GM15510 (cell line): Measurements from ENCODE around the gene ERGIC1.

Source experiments
- POLR2A ChIP-seq: IDR thresholded peaks from 3 replicates; pipeline ENCODE4 v1.6.1; 2011; ENCODE audit warnings: borderline replicate concordance; ENCODE audit not compliant: insufficient read length; ENCODE audit errors: extremely low read depth

ERGIC1 gene

DNA sequence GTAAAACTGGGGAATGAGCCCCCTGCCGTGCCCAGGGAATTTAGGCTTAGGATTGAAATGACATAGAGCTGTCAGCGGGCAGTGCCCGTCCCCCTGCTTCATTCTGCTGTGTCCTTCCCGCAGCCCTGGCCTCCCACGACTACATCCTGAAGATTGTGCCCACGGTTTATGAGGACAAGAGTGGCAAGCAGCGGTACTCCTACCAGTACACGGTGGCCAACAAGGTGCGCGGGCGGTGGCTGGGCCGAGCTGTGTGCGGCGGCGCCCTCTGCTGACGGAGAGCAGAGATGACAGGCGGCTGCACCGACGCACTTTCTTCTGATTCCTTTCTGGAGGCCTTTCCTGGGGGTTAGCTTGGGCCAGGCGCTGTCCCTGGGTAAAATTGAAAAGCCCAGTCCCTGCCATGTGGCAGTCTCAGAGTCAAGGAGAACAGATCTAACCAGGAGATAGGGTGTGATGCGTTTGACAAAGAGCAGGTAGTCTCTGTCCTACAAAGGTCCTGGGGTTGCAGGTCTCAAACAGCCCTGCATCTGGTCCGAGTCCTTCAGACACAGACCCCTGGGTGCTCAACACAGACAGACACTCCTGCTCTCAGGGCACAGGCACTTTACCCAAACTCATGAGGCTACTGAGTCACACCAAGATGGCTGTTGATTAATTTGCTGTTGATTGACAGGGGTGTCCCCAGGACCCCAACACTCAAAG lies 98.4 kb downstream of the ERGIC1 start:
- no peak for TF ChIP-seq POLR2A

DNA sequence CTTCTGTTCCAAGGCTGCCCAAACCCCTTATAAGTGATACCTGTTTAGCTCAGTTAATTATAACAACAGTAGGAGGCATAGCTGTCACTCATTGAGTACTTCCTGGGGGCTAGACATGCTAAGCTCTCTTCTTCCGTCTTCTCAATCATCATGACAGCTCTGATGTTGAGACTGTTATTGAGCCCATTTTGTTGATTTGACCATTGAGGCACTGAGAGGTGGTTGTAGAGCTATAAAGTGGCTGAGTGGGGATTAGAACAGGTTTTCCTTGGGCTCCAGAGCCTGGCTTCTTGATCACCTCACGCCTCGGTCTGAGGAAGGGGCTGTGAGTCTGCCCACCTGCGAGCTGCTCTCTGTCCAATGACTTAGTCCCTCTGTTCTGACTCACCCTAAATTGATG lies 99.2 kb downstream of the ERGIC1 start:
- TF ChIP-seq POLR2A: no peak

DNA sequence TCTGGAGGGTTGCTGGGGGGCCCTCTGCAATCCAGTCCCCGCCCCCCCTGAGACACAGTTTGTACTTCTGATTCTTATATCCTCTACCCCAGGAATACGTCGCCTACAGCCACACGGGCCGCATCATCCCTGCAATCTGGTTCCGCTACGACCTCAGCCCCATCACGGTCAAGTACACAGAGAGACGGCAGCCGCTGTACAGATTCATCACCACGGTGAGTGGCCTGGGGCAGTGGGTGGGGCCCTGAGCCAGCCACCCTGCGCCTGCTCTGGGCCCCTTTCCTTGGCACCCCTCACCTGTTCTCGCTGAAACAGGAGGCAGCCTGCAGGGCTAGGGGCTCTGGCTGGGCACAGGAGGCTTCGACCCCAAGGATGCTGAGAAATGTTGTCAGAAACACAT lies 101.0 kb downstream of the ERGIC1 start:
- no peak for TF ChIP-seq POLR2A

GRCh38 chr5:172936401-172936800 lies 102.3 kb downstream of the ERGIC1 start:
- TF ChIP-seq POLR2A: no peak

DNA sequence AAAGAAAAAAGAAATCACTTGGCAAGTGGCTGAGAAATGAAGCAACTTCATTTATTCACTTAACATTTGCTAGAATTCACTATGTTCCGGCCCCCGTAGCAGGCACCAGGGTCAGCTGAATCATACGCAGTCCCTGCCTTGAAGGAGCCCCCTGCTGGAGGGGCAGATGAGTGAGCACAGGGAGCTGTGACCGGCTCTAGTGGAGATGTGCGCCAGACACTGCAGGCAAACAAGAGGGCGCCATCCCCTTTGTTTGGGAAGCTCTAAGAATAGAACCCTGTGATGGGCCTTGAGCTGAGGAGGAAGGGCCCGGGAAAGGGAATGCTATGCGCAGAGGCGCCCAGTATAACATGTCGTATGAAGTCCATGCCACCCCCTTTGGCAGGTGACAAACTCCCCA lies 105.0 kb downstream of the ERGIC1 start:
- TF ChIP-seq POLR2A: no peak

DNA sequence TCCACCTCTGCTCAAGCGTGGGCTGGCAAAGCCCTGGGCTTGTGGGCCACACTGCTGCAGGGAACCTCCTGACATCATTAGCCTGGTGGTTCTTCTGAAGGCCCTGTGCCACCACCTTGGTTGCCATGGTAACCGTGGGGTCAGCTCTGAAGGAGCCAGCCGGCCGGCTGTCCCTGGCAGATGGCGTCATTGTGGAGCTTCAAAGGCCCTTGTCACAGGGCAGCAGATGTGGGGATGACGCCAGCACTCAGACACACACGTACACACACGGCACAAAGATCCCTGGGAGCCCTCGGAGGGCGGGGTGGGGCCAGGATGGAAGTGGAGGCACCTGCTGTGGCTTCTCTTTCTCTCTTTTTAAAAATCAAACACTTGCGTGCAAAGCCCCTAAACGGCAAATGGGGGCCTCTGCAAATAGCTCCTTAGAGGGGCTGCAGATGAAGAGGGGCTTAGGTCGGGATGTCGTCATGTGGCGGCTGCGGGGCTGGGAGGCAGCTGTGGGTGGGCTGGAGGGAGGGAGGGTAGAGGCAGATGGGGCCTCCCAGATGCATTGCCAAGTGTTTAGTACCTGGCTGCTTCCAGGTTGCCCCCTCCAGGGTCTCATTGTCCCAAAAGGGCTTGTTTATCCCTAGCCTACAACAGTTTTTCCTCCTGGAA lies 105.7 kb downstream of the ERGIC1 start:
- no peak for TF ChIP-seq POLR2A

GRCh38 chr5:172940268-172941066 lies 106.4 kb downstream of the ERGIC1 start:
- TF ChIP-seq POLR2A: no peak

DNA sequence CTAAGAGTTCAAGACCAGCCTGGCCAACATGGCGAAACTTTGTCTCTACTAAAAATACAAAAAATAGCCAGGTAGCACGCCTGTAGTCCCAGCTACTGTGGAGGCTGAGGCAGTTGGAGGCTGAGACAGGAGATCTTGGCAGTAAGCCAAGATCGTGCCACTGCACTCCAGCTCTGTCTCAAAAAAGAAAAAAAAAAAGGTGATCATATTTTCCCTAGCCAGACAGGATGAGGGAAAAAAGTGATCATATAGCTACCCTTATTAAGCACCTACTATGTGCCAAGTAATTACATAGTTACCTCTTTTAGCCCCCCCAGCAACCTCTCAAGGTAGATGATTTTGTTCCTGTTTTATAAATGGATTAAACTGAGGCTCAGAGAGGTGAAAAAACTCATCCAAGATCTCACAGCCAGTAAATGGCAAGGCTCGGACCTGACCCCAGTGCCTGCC lies 107.0 kb downstream of the ERGIC1 start:
- no peak for TF ChIP-seq POLR2A

GRCh38 chr5:172942556-172942955 lies 108.5 kb downstream of the ERGIC1 start:
- TF ChIP-seq POLR2A: no peak

DNA sequence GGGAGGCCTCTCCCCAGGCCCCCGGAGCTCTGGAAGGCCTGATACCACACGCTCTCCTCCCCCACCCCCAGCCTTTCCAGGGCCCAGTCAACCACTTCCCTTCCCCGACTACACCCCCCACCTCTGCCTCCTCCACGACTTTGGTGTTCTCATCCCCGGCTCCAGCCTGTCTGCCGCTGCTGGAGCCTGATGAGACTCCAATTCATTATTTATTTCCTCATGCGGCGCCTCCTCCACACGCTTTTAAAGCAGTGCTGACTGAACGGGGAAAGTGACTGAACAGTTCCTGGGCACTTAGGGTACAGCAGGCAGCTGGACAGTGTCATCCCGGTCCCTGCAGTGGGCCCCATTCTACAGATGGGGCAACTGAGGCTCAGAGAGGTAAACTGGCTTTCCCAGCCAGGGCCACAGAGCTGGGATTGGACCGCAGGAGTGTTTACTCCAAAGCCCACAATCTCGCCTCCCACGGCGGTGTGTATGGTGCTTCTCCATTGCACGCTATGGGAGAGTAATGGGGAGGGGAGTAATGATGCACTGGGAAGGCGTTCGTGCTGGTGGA lies 109.3 kb downstream of the ERGIC1 start:
- no peak for TF ChIP-seq POLR2A

DNA sequence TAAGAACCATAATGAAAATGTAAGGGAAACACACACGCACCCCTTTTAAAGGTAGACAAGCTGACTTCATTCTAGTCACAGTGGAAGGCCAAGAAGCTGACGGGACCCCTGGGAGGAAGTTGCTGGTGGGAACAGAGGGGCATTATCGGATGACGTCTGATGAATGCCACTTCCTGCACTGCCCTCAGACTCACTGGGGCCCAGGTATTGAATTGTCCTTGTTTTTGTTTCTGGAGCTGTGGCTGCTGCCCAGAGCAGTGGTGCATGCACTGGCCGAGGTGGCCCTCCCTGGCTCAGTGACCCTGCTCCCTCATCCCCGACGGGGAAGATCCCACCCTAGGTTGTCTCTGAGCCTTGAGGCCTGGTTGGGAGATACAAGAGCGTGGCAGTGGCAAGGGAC lies 109.9 kb downstream of the ERGIC1 start:
- TF ChIP-seq POLR2A: no peak

DNA sequence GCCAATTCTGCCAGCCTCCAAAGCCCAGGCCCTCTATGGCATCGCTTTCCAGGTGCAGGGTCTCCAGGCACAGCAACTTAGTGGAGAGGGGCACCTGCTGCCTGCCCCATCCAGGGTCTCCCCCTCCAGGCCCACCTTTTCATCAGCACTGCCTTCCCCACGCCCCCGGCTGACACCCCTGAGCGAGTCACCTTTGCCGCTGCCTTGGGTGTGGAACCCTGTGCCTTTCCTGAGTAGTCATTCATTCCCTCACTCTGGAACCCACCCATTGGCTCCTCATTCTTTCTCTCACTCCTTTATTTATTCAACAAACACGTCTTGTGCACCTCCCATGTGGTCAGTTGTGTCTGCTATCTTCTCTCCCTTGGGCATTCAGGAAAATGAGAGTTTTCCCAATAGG lies 110.7 kb downstream of the ERGIC1 start:
- TF ChIP-seq POLR2A: no peak

DNA sequence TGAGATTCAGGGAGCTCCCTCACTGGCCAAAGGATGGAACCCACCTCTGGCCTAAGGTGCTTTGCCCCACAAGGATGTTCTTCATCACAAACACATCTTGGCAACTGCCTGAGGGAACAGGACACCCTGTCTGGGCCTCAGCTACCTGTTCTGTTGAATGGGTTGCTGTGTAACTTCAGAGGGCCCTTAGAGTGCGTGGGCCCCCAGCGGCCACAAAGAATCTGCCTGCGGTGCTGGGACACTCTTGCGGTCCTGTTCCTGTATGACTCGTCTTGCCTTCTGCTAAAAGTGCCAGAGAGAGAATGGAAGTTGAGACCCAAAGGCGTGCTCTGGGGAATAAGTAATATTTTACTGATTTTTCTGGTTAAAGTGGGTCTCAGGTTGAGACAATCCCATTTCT lies 111.1 kb downstream of the ERGIC1 start:
- TF ChIP-seq POLR2A: no peak

DNA sequence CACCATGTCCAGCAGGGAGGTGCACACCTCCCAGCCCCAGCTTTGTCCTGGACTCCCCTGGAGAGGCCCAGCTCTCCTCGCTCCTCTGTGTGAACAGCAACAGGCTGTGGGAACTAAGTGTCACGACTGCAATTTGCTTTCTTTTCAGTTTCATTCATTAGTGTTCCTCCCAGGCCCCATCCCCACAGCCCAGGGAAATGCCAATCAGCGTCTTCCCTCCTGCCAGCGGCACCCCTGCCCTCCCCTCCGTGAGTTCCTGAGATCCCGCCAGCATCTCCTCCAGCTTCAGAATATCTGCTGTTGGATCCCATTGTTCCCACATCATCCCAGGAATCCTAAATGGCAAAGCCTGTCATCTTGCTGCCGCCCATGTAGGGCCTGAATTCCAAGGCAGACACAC lies 112.1 kb downstream of the ERGIC1 start:
- TF ChIP-seq POLR2A: no peak

DNA sequence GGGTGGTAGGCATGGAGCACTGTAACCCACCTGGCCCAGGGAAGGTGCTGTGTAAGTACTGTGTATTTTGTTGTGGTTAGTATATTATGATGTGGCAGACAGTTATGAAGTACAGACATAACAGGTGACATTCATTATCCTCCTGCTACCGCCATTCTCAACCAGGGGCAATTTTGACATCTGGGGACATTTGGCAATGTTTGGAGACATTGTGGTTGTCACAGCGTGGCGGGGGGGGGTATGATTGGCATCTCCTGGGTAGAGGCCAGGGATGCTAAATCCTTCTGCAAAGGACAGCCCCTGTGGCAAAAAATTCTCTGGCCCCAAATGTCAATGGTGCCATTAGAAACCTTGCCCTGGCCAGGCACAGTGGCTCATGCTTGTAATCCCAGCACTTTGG lies 115.4 kb downstream of the ERGIC1 start:
- TF ChIP-seq POLR2A: no peak
